GM21723 (cell line): Measurements from ENCODE around the gene FKBP3.
"Not testable (repeated sequence)": the region's sequence is repeated elsewhere in the genome, so short reads cannot be mapped to it uniquely, and the experiment has no call there.

Source experiments
- ATAC-seq: cut with Tn5 transposase; IDR thresholded peaks from one replicate; pipeline ENCODE4 v1.9.1; 2021; ENCODE audit warnings: mild to moderate bottlenecking, moderate library complexity; ENCODE audit not compliant: unreplicated experiment

The FKBP3 gene

DNA sequence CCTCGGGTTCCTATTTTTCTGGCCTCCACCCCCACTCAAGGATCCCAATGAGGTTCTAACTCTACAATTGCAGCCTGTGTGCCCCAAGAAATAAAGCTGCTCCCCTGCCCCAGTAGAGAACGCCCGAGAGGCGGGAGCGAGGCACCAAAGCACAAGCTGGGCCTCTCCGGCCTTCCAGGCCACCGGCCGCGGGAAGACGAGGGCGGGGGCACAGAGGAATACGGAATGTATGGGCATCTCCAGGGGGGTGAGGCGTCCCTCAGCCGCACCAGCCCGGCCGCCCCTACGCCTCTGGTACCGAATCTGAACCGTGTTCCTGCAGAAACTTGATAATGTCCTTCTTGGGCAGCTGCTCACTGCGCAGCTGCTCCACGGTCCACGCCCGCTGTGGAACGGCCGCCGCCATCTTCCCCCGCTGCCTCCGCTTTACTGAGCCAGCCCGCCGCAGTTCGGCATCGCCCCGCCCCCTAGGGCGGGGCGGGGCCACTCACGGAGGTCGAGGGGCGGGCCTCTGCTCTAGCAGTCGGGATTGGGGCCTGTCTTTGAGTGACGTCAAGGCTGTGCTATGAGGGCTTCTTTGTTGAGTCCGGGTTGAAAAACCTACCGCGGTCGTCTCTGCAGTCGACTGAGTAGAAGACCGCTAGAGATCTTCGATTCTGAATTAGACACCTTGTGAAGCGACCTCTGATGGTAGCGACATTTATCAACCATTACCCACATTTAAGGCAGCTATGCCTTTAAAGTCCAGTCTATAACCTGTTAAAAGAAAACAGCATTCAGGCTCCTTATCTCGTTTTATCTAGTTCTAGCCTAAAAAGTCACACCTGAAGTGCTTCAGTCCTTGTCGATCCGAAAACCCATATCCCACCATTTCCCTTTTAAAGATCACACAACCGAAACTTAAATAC lies at the start of gene FKBP3:
Gene FKBP3 (minus strand): TSS at position 431 of the 908 bp plus-strand sequence. CDS start 25 bp downstream, at position 406.
- ATAC-seq, result peak; percentile 91

DNA sequence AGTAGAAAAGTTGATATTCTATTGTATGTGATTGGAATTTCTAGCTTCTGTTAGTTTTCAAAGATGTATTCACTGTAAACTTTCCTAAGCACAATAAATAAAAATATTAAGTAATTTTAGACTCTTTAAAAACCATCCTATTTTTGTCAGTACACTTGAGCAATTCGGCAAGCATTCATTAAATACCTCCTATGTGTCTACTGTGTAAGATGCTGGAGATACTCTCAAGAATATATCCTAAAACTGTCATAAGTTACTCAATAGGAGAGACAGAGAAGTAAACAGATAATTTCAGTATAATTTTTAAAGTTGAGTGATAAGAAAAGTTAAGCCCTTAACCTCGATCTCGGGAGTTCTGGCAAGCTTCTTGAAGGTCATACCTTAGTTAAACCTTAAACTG lies 47.5 kb upstream of the FKBP3 start:
- no peak for ATAC-seq

DNA sequence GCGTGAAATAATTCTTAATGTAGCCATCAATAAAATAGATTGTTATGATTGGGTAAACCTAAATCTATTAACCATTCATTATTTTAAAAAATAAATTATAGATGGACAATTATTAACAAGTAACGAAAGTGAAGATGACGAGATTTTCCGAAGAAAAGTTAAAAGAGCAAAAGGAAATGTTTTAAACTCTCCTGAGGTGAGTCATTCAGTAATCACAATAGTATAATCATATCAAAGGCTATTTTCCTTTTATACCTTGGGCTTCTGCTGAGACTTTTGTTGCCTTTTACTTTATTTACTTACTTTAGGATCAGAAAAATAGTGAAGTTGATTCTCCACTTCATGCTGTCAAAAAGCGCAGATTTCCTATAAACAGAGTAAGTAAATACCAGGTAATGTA lies 47.0 kb upstream of the FKBP3 start:
- no peak for ATAC-seq

- no peak for ATAC-seq
These were observed 42.8 kb upstream of the FKBP3 start for GRCh38 chr14:45177076-45177475.

- ATAC-seq, result no peak
These were observed 35.6 kb upstream of the FKBP3 start for GRCh38 chr14:45169906-45170305.

GRCh38 chr14:45156067-45156466 lies 21.8 kb upstream of the FKBP3 start:
- ATAC-seq, result no peak

GRCh38 chr14:45150386-45150890 lies 16.2 kb upstream of the FKBP3 start:
- ATAC-seq, result no peak

DNA sequence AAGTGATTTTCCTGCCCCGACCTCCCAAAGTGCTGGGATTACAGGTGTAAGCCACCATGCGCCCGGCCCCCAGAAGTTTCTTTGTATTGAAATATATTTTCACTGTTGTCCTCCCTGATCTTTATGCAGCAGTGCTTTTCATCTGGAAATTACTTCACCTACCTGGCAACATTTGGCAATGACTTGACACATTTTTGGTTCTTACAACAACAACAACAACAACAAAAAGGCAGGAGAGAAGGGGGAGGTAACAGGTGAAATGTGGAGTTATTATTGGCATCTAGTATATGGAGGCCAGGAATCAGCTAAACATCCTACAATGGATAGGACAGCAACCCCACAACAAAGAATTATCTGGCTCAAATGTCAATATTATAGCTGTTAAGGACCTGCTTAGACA lies 15.3 kb upstream of the FKBP3 start:
- no peak for ATAC-seq

DNA sequence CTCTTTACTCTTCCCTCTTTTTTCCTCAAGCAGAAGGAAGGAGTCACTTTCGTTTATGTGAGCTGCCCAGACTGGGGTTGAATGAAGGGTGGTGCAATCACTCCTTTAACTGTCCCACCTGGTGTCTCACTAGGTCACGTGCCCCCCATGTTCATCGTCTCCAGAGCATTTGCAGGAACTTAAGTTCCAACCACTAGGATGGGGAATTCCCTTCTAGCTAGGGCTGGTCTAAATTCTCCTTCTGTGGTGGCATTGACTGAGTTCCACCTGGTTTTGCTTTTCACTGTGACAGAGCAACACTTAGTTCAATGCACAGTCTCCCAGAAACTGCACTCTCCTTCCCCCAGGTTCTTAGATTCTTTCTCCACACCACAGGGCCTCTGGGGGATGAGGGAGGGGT lies 10.9 kb upstream of the FKBP3 start:
- peak; percentile 56 for ATAC-seq

DNA sequence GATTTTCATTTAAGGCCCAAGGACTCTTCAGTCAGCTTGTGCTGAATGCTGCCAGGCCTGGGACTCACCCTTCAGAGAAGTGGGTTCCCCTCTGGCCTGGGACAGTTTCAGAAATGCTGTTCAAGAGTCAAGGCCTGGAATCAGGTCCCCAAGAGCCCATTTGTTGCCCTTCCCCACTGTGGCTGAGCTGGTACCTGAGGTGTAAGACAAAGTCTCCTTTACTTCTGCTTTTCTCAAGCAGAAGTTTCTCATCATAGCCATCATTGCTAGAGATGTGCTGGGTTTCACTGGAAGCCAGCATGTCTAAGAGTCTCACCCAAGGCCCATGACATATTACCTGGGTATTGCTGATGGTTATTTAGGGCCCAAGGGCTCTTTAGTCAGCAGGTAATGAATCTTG lies 10.4 kb upstream of the FKBP3 start:
- peak; percentile 68 for ATAC-seq

DNA sequence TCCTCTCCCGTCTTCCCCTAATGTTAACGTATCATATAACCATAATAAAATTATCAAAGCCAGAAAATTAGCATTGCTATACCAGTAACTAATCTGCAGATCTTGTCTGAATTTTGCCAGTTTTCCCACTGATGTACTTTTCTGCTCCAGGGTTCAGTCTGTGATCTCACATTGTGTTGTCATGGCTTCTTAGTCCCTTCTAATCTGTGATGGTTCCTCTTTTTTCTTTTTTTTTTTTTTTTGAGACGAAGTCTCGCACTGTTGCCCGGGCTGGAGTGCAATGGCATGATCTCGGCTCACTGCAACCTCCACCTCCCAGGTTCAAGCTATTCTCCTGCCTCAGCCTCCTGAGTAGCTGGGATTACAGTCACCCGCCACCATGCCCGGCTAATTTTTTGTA lies 7.8 kb upstream of the FKBP3 start:
- ATAC-seq, result not testable (repeated sequence)

GRCh38 chr14:45140661-45141187 lies 6.4 kb upstream of the FKBP3 start:
- no peak for ATAC-seq

DNA sequence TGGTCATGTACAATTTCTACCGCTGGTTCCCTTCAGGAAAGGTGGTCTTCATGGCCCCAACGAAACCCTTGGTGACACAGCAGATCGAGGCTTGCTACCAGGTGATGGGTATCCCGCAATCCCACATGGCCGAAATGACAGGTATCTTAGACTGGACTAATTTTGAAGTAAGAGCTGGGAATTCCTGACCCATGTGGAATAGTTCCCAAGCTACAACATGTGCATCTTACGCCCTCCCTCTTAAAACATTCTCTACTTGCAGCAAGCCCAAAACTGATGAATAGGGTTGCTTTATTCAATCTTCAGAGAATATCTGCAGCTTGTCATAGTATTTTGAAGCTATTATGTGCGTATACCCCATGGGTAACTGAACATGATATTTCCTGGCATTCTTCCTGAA lies 2.1 kb upstream of the FKBP3 start:
- no peak for ATAC-seq

DNA sequence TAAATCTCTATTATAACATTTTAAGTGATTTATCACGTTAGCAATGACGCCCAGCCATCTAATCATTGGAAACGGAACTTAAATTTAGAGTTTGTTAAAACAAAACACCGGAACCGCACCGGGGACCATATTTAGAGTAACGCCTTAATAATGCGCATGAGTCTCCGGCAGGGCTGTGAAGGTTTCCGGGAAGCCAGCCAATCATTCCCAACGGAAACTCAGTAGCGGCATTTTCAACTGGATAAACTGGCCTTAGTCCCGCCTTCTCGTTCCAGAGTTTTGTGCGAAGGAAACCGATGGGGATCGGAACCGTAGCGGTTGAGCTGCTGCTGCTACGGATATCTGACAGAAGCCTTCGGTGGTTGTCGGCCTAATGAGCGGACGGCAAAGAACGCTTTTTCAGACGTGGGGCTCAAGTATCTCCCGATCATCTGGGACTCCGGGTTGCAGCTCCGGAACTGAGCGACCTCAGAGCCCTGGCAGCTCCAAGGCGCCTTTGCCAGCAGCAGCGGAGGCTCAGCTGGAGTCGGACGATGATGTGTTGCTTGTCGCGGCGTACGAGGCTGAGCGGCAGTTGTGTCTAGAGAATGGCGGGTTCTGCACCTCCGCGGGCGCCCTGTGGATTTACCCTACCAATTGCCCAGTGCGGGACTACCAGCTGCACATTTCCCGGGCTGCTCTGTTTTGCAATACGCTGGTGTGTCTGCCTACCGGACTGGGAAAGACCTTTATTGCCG lies 1.5 kb upstream of the FKBP3 start, which contains the start of gene FANCM:
Gene FANCM (plus strand): TSS at position 272 of the 737 bp plus-strand sequence. CDS start 102 bp downstream, at position 374.
- peak; percentile 46 for ATAC-seq

DNA sequence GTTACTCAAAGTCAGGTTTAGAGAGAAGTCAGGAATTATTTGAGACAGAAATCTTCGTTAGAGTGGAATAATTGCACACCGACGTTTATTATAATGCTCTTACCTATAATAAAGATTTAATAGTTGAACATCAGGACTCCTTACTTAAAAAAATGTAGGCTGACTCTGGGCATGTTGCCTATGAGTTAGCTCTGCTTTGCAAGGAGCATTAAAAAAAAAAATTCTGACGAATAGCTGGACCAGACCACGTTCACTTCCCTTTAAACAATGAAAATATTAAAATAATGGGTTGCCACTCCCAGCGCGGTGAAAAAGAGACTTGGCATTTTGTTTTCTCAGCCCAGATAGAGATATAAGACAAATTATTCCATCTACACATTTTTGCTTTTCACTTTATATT lies 875 bp upstream of the FKBP3 start:
- no peak for ATAC-seq

DNA sequence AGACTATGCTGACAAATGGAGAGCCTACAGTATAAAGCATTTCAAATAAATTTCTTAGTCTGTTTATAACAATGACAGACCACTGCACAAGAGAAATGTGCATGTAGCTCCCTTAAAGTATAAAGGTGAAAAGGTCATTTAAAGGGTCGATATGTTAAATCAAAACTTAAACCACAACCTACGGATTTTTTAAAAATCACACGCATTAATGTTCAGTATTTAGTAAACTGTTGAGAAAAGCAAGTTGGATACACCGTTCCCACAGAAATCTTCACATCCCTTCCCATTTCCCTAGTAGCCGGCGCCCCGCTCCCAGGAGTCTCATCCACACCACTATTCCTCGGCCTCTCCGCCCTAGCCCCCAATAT lies 614 bp downstream of the FKBP3 start:
- ATAC-seq, result no peak

GRCh38 chr14:45128963-45129629 lies 5.2 kb downstream of the FKBP3 start:
- no peak for ATAC-seq

- no peak for ATAC-seq
These were observed 8.5 kb downstream of the FKBP3 start for GRCh38 chr14:45125754-45126153.

GRCh38 chr14:45123271-45123670 lies 11.0 kb downstream of the FKBP3 start:
- no peak for ATAC-seq

- no peak for ATAC-seq
These were observed 14.2 kb downstream of the FKBP3 start for GRCh38 chr14:45120096-45120495.

- ATAC-seq, result no peak
These were observed 15.7 kb downstream of the FKBP3 start for GRCh38 chr14:45118594-45118993.
